ENCODE measurements around the gene PRR32. TPM values are rescaled to one million over a fixed set of nuclear protein-coding genes. Genes with fewer than 3 reads are reported as not detected.

Gene PRR32
- total and polyA plus RNA-seq, 2 of the 13 experiments (the other 11 are each of a cell fraction or from before 2014, with no cell fraction given): not detected

GRCh38 chrX:126785539-126785938 lies 34.0 kb upstream of the PRR32 start:
- Histone ChIP-seq H3K4me3 (replicated peaks in 1 of 3; ENCODE audit: insufficient read depth in 1 of 3, low read depth in 2 of 3, low read length in 3 of 3) (no peak overlapping the region), H3K9ac (ENCODE audit: insufficient read depth, low read depth, low read length) (no peak overlapping the region), H3K27ac (ENCODE audit: extremely low read length, insufficient read depth, low read length) (no peak overlapping the region), H4K20me1 (ENCODE audit: insufficient read depth, low read length) (no peaks in the 10 kb centered on the region), H3K9me3 (ENCODE audit: low read length) (no peaks in the 10 kb centered on the region), H3K27me3 (ENCODE audit: control insufficient read depth in 1 of 2, insufficient read depth in 2 of 2, low read length in 2 of 2) (no peaks in the 10 kb centered on the region), H3K4me1 (ENCODE audit: insufficient read depth, low read length) (no peaks in the 10 kb centered on the region), H3K79me2 (ENCODE audit: insufficient read depth, low read length) (no peaks in the 10 kb centered on the region), H3K4me2 (ENCODE audit: low read depth, low read length) (no peak overlapping the region), H2AFZ (ENCODE audit: low read length) (no peak overlapping the region), H3K36me3 (replicated peaks in 1 of 2; ENCODE audit: control insufficient read depth in 1 of 2, insufficient read depth in 2 of 2, low read length in 2 of 2) (no peaks in the 10 kb centered on the region)
- 47% methylated on average over 2 of the region's 2 CpGs for WGBS (ENCODE audit: low lambda C conversion rate)
- no peak for TF ChIP-seq JDP2 (CRISPR knock-in tag; IDR thresholded peaks at IDR 0.05; ENCODE audit: borderline replicate concordance)
- TF ChIP-seq FOXK2 (IDR thresholded peaks at IDR 0.05): no peak
- TF ChIP-seq ZNF564 (CRISPR knock-in tag; IDR thresholded peaks at IDR 0.05): no peak
- TF ChIP-seq SRSF4 (IDR thresholded peaks at IDR 0.05; ENCODE audit: low read depth, low read length, poor library complexity, severe bottlenecking): no peak
- no peak for TF ChIP-seq PHB2 (IDR thresholded peaks at IDR 0.05; ENCODE audit: partially characterized antibody)
- TF ChIP-seq ZNF503 (CRISPR knock-in tag; IDR thresholded peaks at IDR 0.05): no peak
- TF ChIP-seq ZFAT (CRISPR knock-in tag; conservative IDR thresholded peaks at IDR 0.05): no peak
- no peak for TF ChIP-seq ZNF788 (CRISPR knock-in tag; IDR thresholded peaks at IDR 0.05; ENCODE audit: borderline replicate concordance)
- TF ChIP-seq ARNTL (CRISPR knock-in tag; IDR thresholded peaks at IDR 0.05): no peak
- TF ChIP-seq NCOA2 (CRISPR knock-in tag; IDR thresholded peaks at IDR 0.05): no peak
- no peak for TF ChIP-seq FOXC1 (CRISPR knock-in tag; IDR thresholded peaks at IDR 0.05; ENCODE audit: borderline replicate concordance)
- no peak for TF ChIP-seq ZNF589 (CRISPR knock-in tag; conservative IDR thresholded peaks at IDR 0.05)
- TF ChIP-seq PHF8 (CRISPR knock-in tag; IDR thresholded peaks at IDR 0.05): no peak
- no peak for TF ChIP-seq KAT7 (CRISPR knock-in tag; IDR thresholded peaks at IDR 0.05; ENCODE audit: borderline replicate concordance)
- TF ChIP-seq, protein P1, sequence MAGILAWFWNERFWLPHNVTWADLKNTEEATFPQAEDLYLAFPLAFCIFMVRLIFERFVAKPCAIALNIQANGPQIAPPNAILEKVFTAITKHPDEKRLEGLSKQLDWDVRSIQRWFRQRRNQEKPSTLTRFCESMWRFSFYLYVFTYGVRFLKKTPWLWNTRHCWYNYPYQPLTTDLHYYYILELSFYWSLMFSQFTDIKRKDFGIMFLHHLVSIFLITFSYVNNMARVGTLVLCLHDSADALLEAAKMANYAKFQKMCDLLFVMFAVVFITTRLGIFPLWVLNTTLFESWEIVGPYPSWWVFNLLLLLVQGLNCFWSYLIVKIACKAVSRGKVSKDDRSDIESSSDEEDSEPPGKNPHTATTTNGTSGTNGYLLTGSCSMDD (CRISPR knock-in tag; IDR thresholded peaks at IDR 0.05): no peak
- TF ChIP-seq ZNF317 (CRISPR knock-in tag; IDR thresholded peaks at IDR 0.05): no peak
- no peak for TF ChIP-seq HIVEP1 (CRISPR knock-in tag; IDR thresholded peaks at IDR 0.05)
- no peak for TF ChIP-seq ZNF253 (CRISPR knock-in tag; IDR thresholded peaks at IDR 0.05; ENCODE audit: borderline replicate concordance)
- POLR2A ChIA-PET: no interaction called here
- ATAC-seq (no peak), FAIRE-seq (no peak), DNase-seq (ENCODE audit: low spot score) (no peak)
- BruUV-seq (replicated peaks): no TSS peak
- in situ Hi-C loops (cut with HindIII; ENCODE audit: extremely low pct_ligation_motif_present, low pct_unique_long_range_greater_than_20kb) (no loop called here), intact Hi-C loops (cut with micrococcal nuclease; ENCODE audit: unreplicated experiment) (no loop called here)
- CTCF ChIA-PET (ENCODE audit: low intra/inter-chr PET ratio, low total read pairs): no interaction called here
